ENCODE measurements around the gene RNGTT. TPM values are rescaled to one million over a fixed set of nuclear protein-coding genes. Genes with fewer than 3 reads are reported as not detected.

RNGTT gene
- total and polyA plus RNA-seq, 2 experiments from 2014 or later, result 7.4 to 15.6 TPM

GRCh38 chr6:88860310-88860709 is 103.1 kb downstream of the RNGTT start:
- Histone ChIP-seq H2AFZ (no peak overlapping the region), H4K20me1 (ENCODE audit: insufficient read depth, poor library complexity, severe bottlenecking) (no peaks in the 10 kb centered on the region), H3K4me2 (no peak overlapping the region), H3K27me3 (no peaks in the 10 kb centered on the region), H3K79me2 (no peaks in the 10 kb centered on the region), H3K36me3 (replicated peaks; ENCODE audit: insufficient read depth, low read depth) (no peaks in the 10 kb centered on the region), H3K4me3 (no peak overlapping the region), H3K4me1 (ENCODE audit: insufficient read depth) (no peaks in the 10 kb centered on the region), H3K9me2 (replicated peaks; ENCODE audit: insufficient read depth) (no peaks in the 10 kb centered on the region), H3K27ac (no peak overlapping the region), H3K9me3 (ENCODE audit: low read depth) (no peaks in the 10 kb centered on the region)
- DNase-seq (ENCODE audit: low spot score), result no peak
- TF ChIP-seq EZH2phosphoT487 (IDR thresholded peaks at IDR 0.05; ENCODE audit: low read depth, severe bottlenecking, unreplicated experiment), result no peak
- no peak for TF ChIP-seq EZH2 (IDR thresholded peaks at IDR 0.05; ENCODE audit: borderline replicate concordance)
- no peak for TF ChIP-seq CTCF (IDR thresholded peaks at IDR 0.05; ENCODE audit: poor library complexity)
- 98% methylated on average over 2 of the region's 2 CpGs for WGBS (ENCODE audit: low lambda C conversion rate, missing lambda C conversion rate)

- WGBS (ENCODE audit: low lambda C conversion rate, missing lambda C conversion rate), result 99% methylated on average over 3 of the region's 3 CpGs
These were observed 105.0 kb downstream of the RNGTT start for GRCh38 chr6:88858455-88858854.

GRCh38 chr6:88856566-88856965 is 106.9 kb downstream of the RNGTT start:
- WGBS (ENCODE audit: low lambda C conversion rate, missing lambda C conversion rate), result 92% methylated on average over 1 of the region's 1 CpG
- H3K27me3 ChIP-seq, result no peaks in the 10 kb centered on the region

More at GRCh38 chr6:88858455-88858854, 105.0 kb downstream of the RNGTT start:
- H3K9me3 ChIP-seq (ENCODE audit: low read depth), result no peaks in the 10 kb centered on the region
- TF ChIP-seq EZH2phosphoT487 (IDR thresholded peaks at IDR 0.05; ENCODE audit: low read depth, severe bottlenecking, unreplicated experiment), result no peak
- no peak for TF ChIP-seq CTCF (IDR thresholded peaks at IDR 0.05; ENCODE audit: poor library complexity)
- no peak for TF ChIP-seq EZH2 (IDR thresholded peaks at IDR 0.05; ENCODE audit: borderline replicate concordance)
- no peak overlapping the region for H3K4me3 ChIP-seq
- H4K20me1 ChIP-seq (ENCODE audit: insufficient read depth, poor library complexity, severe bottlenecking), result no peaks in the 10 kb centered on the region
- no peak for DNase-seq (ENCODE audit: low spot score)
- no peaks in the 10 kb centered on the region for H3K9me2 ChIP-seq (replicated peaks; ENCODE audit: insufficient read depth)
- no peaks in the 10 kb centered on the region for H3K27me3 ChIP-seq
- no peak overlapping the region for H2AFZ ChIP-seq
- no peaks in the 10 kb centered on the region for H3K79me2 ChIP-seq
- no peak overlapping the region for H3K27ac ChIP-seq
- H3K4me1 ChIP-seq (ENCODE audit: insufficient read depth), result no peaks in the 10 kb centered on the region
- H3K36me3 ChIP-seq (replicated peaks; ENCODE audit: insufficient read depth, low read depth), result no peaks in the 10 kb centered on the region
- H3K4me2 ChIP-seq, result no peak overlapping the region

More at GRCh38 chr6:88856566-88856965, 106.9 kb downstream of the RNGTT start:
- no peaks in the 10 kb centered on the region for H4K20me1 ChIP-seq (ENCODE audit: insufficient read depth, poor library complexity, severe bottlenecking)
- H3K9me3 ChIP-seq (ENCODE audit: low read depth), result no peaks in the 10 kb centered on the region
- no peak overlapping the region for H3K27ac ChIP-seq
- H2AFZ ChIP-seq, result no peak overlapping the region
- H3K36me3 ChIP-seq (replicated peaks; ENCODE audit: insufficient read depth, low read depth), result no peaks in the 10 kb centered on the region
- H3K79me2 ChIP-seq, result no peaks in the 10 kb centered on the region
- no peaks in the 10 kb centered on the region for H3K4me1 ChIP-seq (ENCODE audit: insufficient read depth)
- no peaks in the 10 kb centered on the region for H3K9me2 ChIP-seq (replicated peaks; ENCODE audit: insufficient read depth)
- DNase-seq (ENCODE audit: low spot score), result no peak
- H3K4me2 ChIP-seq, result no peak overlapping the region
- TF ChIP-seq EZH2 (IDR thresholded peaks at IDR 0.05; ENCODE audit: borderline replicate concordance) (no peak), CTCF (IDR thresholded peaks at IDR 0.05; ENCODE audit: poor library complexity) (no peak), EZH2phosphoT487 (IDR thresholded peaks at IDR 0.05; ENCODE audit: low read depth, severe bottlenecking, unreplicated experiment) (no peak)
- no peak overlapping the region for H3K4me3 ChIP-seq

All from hepatocyte (in vitro differentiated cells).